Stimulated activated CD4-positive, alpha-beta T cell treated with anti-CD3 and anti-CD28 coated beads, Interleukin-1b, Interleukin-23, amount 100 ng/mL, for 4 hours (primary cell): Measurements from ENCODE around the gene ELFN1.
"Not testable (repeated sequence)": the region's sequence is repeated elsewhere in the genome, so short reads cannot be mapped to it uniquely, and the experiment has no call there.

Experiments used
- DNase-seq, 2 donors: peaks; one replicate each; pipeline ENCODE4 v3.0.0-alpha.2; 2020; ENCODE audit warnings: low read depth in 2 of 2

Gene ELFN1

GRCh38 chr7:1708596-1709251, 38.6 kb downstream of the ELFN1 start:
- DNase-seq: no peak

- no peak for DNase-seq
Measured at GRCh38 chr7:1709281-1709680, 39.2 kb downstream of the ELFN1 start.

GRCh38 chr7:1709900-1710299, 39.8 kb downstream of the ELFN1 start:
- DNase-seq: no peak

GRCh38 chr7:1710936-1711335, 40.9 kb downstream of the ELFN1 start:
- DNase-seq: no peak

- no peak for DNase-seq
Measured at GRCh38 chr7:1712907-1713501, 42.9 kb downstream of the ELFN1 start.

GRCh38 chr7:1713502-1714484, 43.7 kb downstream of the ELFN1 start:
- DNase-seq: no peak

GRCh38 chr7:1714583-1715330, 44.7 kb downstream of the ELFN1 start:
- no peak for DNase-seq

GRCh38 chr7:1715331-1715625, 45.2 kb downstream of the ELFN1 start:
- DNase-seq: no peak

GRCh38 chr7:1715671-1716074, 45.6 kb downstream of the ELFN1 start:
- no peak for DNase-seq

GRCh38 chr7:1716263-1717094, 46.4 kb downstream of the ELFN1 start:
- no peak for DNase-seq

GRCh38 chr7:1717095-1717483, 47.0 kb downstream of the ELFN1 start:
- DNase-seq: no peak

- no peak for DNase-seq
Measured at GRCh38 chr7:1717903-1718676, 48.0 kb downstream of the ELFN1 start.

- not testable (repeated sequence) for DNase-seq
Measured at GRCh38 chr7:1718850-1719249, 48.8 kb downstream of the ELFN1 start.

GRCh38 chr7:1719256-1719655, 49.2 kb downstream of the ELFN1 start:
- DNase-seq: not testable (repeated sequence)

GRCh38 chr7:1719913-1720312, 49.8 kb downstream of the ELFN1 start:
- no peak for DNase-seq

- no peak for DNase-seq
Measured at GRCh38 chr7:1720326-1720725, 50.2 kb downstream of the ELFN1 start.

- DNase-seq: no peak
Measured at GRCh38 chr7:1721047-1721690, 51.1 kb downstream of the ELFN1 start.

GRCh38 chr7:1723254-1723653, 53.2 kb downstream of the ELFN1 start:
- DNase-seq: no peak

- DNase-seq: no peak
Measured at GRCh38 chr7:1724118-1724910, 54.2 kb downstream of the ELFN1 start.
